Lower leg skin (tissue), 3 donors: ENCODE measurements around the gene CTNNA2.

Experiments
- POLR2A ChIP-seq, 2 donors: fragments of 450-650 bp; IDR thresholded peaks; one replicate each; pipeline ENCODE4 v1.6.1; 2016 to 2017; ENCODE audit warnings: antibody characterized with exemption in 2 of 2, mild to moderate bottlenecking in 1 of 2, moderate library complexity in 1 of 2
- TF ChIP-seq, protein P1 (sequence below), 3 donors: fragments of 450-650 bp; IDR thresholded peaks; one replicate each; pipeline ENCODE4 v1.5.1; 2016; ENCODE audit warnings: antibody characterized with exemption in 3 of 3, mild to moderate bottlenecking in 3 of 3, moderate library complexity in 2 of 3

DNA sequence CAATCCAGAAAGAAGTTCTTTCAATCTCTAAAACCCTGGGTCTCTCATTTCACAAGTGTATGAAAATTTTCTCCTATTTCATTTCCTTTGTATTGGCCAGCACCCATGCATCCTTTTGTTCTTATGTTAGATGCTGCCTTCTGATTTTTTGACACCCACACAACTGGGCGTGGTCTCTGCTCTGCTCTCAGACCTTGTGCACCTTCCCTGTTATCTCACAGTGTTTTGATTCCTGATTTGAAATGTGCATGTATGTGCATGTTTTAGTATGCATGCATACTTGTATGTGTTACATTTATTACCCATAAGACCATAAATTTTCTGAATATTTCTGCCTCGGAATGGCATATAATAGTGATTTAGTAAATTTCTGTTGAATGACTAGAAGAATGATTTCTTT, 152.2 kb downstream of the CTNNA2 start:
- TF ChIP-seq POLR2A (IDR thresholded peaks at IDR 0.05), result no peak
- TF ChIP-seq, protein P1, sequence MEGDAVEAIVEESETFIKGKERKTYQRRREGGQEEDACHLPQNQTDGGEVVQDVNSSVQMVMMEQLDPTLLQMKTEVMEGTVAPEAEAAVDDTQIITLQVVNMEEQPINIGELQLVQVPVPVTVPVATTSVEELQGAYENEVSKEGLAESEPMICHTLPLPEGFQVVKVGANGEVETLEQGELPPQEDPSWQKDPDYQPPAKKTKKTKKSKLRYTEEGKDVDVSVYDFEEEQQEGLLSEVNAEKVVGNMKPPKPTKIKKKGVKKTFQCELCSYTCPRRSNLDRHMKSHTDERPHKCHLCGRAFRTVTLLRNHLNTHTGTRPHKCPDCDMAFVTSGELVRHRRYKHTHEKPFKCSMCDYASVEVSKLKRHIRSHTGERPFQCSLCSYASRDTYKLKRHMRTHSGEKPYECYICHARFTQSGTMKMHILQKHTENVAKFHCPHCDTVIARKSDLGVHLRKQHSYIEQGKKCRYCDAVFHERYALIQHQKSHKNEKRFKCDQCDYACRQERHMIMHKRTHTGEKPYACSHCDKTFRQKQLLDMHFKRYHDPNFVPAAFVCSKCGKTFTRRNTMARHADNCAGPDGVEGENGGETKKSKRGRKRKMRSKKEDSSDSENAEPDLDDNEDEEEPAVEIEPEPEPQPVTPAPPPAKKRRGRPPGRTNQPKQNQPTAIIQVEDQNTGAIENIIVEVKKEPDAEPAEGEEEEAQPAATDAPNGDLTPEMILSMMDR (IDR thresholded peaks at IDR 0.05), result no peak
